Measurements from ENCODE around the gene HSD17B1.
A peak's percentile ranks its signal among the peaks of the same experiment; 100 is the strongest.

HSD17B1 gene

GRCh38 chr17:42555122-42555622 lies 2.4 kb downstream of the HSD17B1 start:
- TF ChIP-seq TAF1 (IDR thresholded peaks at IDR 0.05; ENCODE audit: borderline replicate concordance, insufficient read depth, low read length) (no peak), FOXP2 (optimal IDR thresholded peaks at IDR 0.05; ENCODE audit: borderline replicate concordance, extremely low read depth, extremely low read length, insufficient read depth) (no peak), POLR2AphosphoS5 (IDR thresholded peaks at IDR 0.05; ENCODE audit: low read depth, low read length) (no peak), REST (IDR thresholded peaks at IDR 0.05; ENCODE audit: insufficient read depth in 1 of 2, low read depth in 2 of 2, low read length in 2 of 2) (no peak), SIN3A (IDR thresholded peaks at IDR 0.05; ENCODE audit: borderline replicate concordance, insufficient read depth, low read length) (no peak)

GRCh38 chr17:42559075-42559474 lies 6.4 kb downstream of the HSD17B1 start:
- TF ChIP-seq FOXP2 (optimal IDR thresholded peaks at IDR 0.05; ENCODE audit: borderline replicate concordance, extremely low read depth, extremely low read length, insufficient read depth) (no peak), REST (IDR thresholded peaks at IDR 0.05; ENCODE audit: insufficient read depth in 1 of 2, low read depth in 2 of 2, low read length in 2 of 2) (no peak), SIN3A (IDR thresholded peaks at IDR 0.05; ENCODE audit: borderline replicate concordance, insufficient read depth, low read length) (no peak), TAF1 (IDR thresholded peaks at IDR 0.05; ENCODE audit: borderline replicate concordance, insufficient read depth, low read length) (no peak), POLR2AphosphoS5 (IDR thresholded peaks at IDR 0.05; ENCODE audit: low read depth, low read length) (no peak)

GRCh38 chr17:42560246-42560645 lies 7.5 kb downstream of the HSD17B1 start:
- TF ChIP-seq TAF1 (IDR thresholded peaks at IDR 0.05; ENCODE audit: borderline replicate concordance, insufficient read depth, low read length) (no peak), POLR2AphosphoS5 (IDR thresholded peaks at IDR 0.05; ENCODE audit: low read depth, low read length) (no peak), SIN3A (IDR thresholded peaks at IDR 0.05; ENCODE audit: borderline replicate concordance, insufficient read depth, low read length) (no peak), REST (IDR thresholded peaks at IDR 0.05; ENCODE audit: insufficient read depth in 1 of 2, low read depth in 2 of 2, low read length in 2 of 2) (no peak)

GRCh38 chr17:42561897-42562387 lies 9.2 kb downstream of the HSD17B1 start, which contains the start of gene COASY:
TSS of gene COASY (plus strand) at chr17:42562148. CDS start at chr17:42562623, 475 bp downstream.
- TF ChIP-seq SIN3A (IDR thresholded peaks at IDR 0.05; ENCODE audit: borderline replicate concordance, insufficient read depth, low read length) = peak; percentile 99; the same call in 1 of the 2 replicates
- peak; percentile 30 to 58; a peak in 1 of 4 replicates for TF ChIP-seq REST (IDR thresholded peaks at IDR 0.05; ENCODE audit: insufficient read depth in 1 of 2, low read depth in 2 of 2, low read length in 2 of 2)
- peak; percentile 85 for TF ChIP-seq POLR2AphosphoS5 (IDR thresholded peaks at IDR 0.05; ENCODE audit: low read depth, low read length)
- peak; percentile 79 for TF ChIP-seq TAF1 (IDR thresholded peaks at IDR 0.05; ENCODE audit: borderline replicate concordance, insufficient read depth, low read length)
- TF ChIP-seq FOXP2 (optimal IDR thresholded peaks at IDR 0.05; ENCODE audit: borderline replicate concordance, extremely low read depth, extremely low read length, insufficient read depth) = peak; percentile 23

Data from PFSK-1 (cell line).